ENCODE results near the gene DIP2B.

DNA sequence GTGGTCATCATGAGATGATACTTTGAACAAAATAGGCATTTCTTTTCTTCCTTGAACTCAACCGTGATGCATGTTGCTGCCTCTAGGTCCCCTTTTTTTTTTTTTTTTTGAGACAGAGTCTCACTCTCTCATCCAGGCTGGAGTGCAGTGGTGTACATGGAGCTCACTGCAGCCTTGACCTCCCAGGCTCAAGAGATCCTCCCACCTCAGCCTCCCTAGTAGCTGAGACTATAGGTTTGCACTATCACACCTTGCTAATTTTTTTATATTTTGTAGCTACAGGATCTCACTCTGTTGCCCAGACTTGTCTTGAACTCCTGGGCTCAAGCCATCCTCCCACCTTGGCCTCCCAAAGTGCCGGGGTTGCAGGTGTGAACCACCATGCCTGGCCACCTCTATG lies 20.6 kb downstream of the DIP2B start:
- TF ChIP-seq, protein P1, sequence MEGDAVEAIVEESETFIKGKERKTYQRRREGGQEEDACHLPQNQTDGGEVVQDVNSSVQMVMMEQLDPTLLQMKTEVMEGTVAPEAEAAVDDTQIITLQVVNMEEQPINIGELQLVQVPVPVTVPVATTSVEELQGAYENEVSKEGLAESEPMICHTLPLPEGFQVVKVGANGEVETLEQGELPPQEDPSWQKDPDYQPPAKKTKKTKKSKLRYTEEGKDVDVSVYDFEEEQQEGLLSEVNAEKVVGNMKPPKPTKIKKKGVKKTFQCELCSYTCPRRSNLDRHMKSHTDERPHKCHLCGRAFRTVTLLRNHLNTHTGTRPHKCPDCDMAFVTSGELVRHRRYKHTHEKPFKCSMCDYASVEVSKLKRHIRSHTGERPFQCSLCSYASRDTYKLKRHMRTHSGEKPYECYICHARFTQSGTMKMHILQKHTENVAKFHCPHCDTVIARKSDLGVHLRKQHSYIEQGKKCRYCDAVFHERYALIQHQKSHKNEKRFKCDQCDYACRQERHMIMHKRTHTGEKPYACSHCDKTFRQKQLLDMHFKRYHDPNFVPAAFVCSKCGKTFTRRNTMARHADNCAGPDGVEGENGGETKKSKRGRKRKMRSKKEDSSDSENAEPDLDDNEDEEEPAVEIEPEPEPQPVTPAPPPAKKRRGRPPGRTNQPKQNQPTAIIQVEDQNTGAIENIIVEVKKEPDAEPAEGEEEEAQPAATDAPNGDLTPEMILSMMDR (IDR thresholded peaks at IDR 0.05), result no peak
- TF ChIP-seq POLR2A (IDR thresholded peaks at IDR 0.05), result no peak
